Measurements from ENCODE around the gene GABBR2.
"Not testable (repeated sequence)": the region's sequence is repeated elsewhere in the genome, so short reads cannot be mapped to it uniquely, and the experiment has no call there.

The GABBR2 gene

GRCh38 chr9:98678244-98678842 lies 30.4 kb downstream of the GABBR2 start:
- no peak for DNase-seq

GRCh38 chr9:98673681-98674080 lies 35.1 kb downstream of the GABBR2 start:
- DNase-seq, result no peak

GRCh38 chr9:98667005-98667640 lies 41.6 kb downstream of the GABBR2 start:
- no peak for DNase-seq

GRCh38 chr9:98665501-98665900 lies 43.2 kb downstream of the GABBR2 start:
- no peak for DNase-seq

- no peak for DNase-seq
These were observed 48.2 kb downstream of the GABBR2 start for GRCh38 chr9:98660541-98660940.

- no peak for DNase-seq
These were observed 49.8 kb downstream of the GABBR2 start for GRCh38 chr9:98658951-98659351.

- no peak for DNase-seq
These were observed 50.8 kb downstream of the GABBR2 start for GRCh38 chr9:98657897-98658296.

GRCh38 chr9:98656511-98656910 lies 52.2 kb downstream of the GABBR2 start:
- no peak for DNase-seq

GRCh38 chr9:98655428-98655827 lies 53.3 kb downstream of the GABBR2 start:
- DNase-seq, result not testable (repeated sequence)

GRCh38 chr9:98654247-98654646 lies 54.5 kb downstream of the GABBR2 start:
- DNase-seq, result no peak

GRCh38 chr9:98652741-98653140 lies 56.0 kb downstream of the GABBR2 start:
- DNase-seq, result no peak

GRCh38 chr9:98652302-98652701 lies 56.4 kb downstream of the GABBR2 start:
- DNase-seq, result no peak

- DNase-seq, result no peak
These were observed 61.5 kb downstream of the GABBR2 start for GRCh38 chr9:98647236-98647635.

GRCh38 chr9:98644011-98644410 lies 64.7 kb downstream of the GABBR2 start:
- DNase-seq, result no peak

- DNase-seq, result no peak
These were observed 65.9 kb downstream of the GABBR2 start for GRCh38 chr9:98642661-98643312.

GRCh38 chr9:98641695-98642094 lies 67.0 kb downstream of the GABBR2 start:
- no peak for DNase-seq

- DNase-seq, result no peak
These were observed 68.3 kb downstream of the GABBR2 start for GRCh38 chr9:98640394-98640793.

- no peak for DNase-seq
These were observed 69.6 kb downstream of the GABBR2 start for GRCh38 chr9:98639133-98639532.

GRCh38 chr9:98637381-98637780 lies 71.4 kb downstream of the GABBR2 start:
- DNase-seq, result no peak

GRCh38 chr9:98635374-98635773 lies 73.4 kb downstream of the GABBR2 start:
- no peak for DNase-seq

- no peak for DNase-seq
These were observed 73.9 kb downstream of the GABBR2 start for GRCh38 chr9:98634685-98635336.

GRCh38 chr9:98632839-98633238 lies 75.9 kb downstream of the GABBR2 start:
- DNase-seq, result no peak

GRCh38 chr9:98627296-98627695 lies 81.4 kb downstream of the GABBR2 start:
- no peak for DNase-seq

- DNase-seq, result no peak
These were observed 83.0 kb downstream of the GABBR2 start for GRCh38 chr9:98625728-98626127.

Data from activated CD8-positive, alpha-beta memory T cell treated with anti-CD3 and anti-CD28 coated beads for 24 hours (primary cell).